NCI-H1694 treated with DMSO at 0.1 percent for 48 hours (cell line): Measurements from ENCODE around the gene YBX2.

Experiments
- DNase-seq: peaks from one replicate; lab custom pipeline; 2025; lab: John Stamatoyannopoulos, UW

Gene YBX2

DNA sequence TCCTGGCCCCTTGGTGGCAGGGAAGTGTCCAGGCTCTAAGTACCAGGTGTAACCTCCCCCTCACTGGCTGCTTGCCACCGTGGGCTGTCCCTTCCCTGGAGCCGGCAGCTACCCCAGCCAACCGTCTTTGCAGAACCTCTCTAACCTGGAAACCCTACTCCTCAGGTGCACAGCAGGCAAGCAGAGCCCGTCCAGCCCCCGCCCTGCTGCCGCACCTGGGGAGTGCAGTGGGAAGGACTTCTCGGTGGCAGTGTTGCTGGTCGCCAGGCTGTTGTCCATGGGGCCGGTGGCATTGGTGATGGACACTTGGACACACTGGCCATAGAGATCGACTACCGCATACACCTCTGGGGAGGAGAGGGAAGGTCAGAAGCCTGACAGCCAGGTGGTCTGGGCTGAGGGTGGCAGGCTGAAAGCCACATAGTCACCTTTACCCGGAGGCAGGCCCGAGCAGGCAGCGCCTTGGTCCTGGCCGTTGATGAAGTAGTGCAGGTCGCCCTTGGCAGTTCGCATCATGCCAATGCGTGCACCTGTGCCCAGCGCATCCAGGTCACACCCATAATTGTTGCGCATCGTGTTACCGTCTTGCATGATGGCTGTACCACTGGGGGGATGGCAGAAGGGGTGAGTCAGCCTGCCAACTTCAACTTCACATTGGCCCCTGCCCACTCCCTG is 28.2 kb upstream of the YBX2 start:
- no peak for DNase-seq

DNA sequence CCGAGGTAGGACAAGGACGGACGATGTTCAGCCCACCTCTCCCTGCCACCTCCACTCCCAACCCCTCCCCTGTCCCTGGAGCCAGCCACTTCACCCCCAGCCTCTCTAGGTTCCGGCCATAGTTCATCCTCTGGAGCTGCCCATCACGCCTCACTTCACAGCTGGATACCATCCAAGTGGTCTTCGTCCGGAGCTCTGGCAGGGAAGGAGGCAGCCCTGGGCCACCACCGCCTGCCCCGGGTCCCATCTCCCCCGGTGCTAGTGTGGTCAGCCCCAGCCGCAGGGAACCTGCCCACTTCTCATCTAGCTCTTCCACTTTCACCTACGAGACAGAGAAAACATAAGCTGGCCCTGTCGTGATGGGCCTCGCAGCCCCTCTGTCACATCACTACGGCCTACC is 27.0 kb upstream of the YBX2 start:
- no peak for DNase-seq

DNA sequence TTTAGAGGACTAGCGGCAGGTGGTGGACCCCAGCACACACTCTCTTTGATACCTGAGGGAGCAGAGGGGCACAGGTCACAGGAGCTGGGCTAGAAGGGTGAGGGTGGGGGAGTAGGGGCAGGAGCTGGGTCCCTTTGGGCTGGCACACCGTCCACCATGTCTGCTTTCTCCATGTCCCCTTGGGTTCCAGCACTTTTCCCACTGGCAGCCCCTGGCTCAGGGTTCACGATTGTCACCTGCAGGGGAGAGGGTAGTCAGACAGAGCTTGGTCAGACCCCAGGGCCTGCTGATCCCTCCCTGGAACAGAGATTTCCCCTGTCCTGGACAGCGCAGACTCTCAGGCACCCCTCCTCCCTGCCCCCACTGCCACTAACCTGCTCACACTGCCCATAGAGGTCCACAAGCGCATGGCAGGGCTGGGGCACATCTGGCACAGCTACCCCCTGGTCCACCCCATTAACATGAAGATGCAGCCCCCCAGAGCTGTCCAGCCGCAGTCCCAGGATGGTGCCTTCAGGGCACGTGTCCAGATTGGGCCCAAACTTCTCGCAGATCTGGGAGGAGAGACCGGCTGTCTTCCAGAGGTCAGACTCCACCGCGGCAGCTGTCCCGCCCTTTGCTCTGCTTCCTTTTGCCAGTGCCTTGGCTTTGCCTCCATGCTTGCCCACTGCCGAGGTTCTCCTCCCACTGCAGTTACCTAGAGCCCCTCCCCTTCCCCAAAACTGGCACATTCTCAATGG is 23.9 kb upstream of the YBX2 start:
- no peak for DNase-seq

DNA sequence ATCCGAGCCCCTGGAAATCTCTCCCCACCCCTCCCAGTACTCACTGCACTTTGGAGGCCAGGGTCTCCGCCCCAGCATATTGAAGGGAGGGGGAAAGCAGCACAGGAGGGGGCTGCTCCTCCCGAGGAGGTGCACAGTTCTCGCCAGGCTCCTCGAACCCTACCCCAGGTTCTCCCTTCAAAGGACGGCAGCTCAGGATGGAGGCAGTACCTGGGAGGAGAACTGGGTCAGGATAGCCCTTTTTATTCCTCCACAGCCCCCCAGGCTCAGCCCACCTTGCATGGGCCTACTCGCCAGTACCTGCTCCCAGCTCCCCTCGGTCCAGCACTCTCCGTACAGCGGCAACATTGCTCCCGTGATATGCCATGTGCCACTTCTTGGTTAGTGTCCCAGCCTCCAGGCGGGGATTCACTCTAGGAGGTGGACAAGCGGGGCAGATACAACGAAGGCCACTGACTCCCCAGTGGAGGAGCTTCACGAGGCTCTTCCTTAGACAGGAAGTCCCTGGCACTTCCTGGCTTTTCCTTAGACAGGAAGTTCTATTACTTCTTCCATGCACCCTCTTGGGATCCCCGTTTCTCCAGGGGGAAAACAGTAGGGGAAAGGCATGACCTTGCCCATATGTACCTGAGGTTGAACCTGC is 22.8 kb upstream of the YBX2 start:
- DNase-seq = no peak

DNA sequence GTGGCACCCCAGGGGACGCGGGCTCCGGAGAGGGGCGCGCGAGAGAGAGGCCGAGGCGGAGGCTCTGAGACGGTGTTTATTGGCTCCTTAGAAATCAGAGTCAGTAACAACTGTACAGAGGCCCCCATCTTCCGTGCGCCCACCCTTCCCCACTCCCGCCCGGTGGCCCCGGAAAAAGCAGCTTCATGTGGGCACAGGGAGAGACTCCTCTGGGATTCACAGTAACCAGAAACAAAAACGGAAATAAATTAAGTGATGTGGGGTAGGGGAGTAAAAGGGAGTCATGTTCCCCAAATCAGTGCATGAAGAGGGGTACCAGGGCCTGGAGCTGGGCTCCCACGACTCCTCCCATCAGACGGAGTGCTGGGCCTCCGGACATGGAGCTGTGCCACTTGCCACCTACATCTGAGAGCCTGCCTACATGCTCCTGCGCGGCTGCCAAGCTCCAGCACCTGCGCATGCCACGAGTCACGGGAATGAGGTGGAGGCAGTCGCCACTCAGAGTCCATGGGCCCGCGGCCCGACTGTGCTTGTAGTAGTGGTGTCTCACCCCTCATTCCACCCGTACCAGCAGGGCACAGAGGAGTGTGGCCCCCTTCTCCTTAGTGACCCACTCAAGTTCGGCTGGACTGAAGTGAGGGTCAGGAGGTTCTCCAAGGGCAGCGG is 21.3 kb upstream of the YBX2 start:
- no peak for DNase-seq

DNA sequence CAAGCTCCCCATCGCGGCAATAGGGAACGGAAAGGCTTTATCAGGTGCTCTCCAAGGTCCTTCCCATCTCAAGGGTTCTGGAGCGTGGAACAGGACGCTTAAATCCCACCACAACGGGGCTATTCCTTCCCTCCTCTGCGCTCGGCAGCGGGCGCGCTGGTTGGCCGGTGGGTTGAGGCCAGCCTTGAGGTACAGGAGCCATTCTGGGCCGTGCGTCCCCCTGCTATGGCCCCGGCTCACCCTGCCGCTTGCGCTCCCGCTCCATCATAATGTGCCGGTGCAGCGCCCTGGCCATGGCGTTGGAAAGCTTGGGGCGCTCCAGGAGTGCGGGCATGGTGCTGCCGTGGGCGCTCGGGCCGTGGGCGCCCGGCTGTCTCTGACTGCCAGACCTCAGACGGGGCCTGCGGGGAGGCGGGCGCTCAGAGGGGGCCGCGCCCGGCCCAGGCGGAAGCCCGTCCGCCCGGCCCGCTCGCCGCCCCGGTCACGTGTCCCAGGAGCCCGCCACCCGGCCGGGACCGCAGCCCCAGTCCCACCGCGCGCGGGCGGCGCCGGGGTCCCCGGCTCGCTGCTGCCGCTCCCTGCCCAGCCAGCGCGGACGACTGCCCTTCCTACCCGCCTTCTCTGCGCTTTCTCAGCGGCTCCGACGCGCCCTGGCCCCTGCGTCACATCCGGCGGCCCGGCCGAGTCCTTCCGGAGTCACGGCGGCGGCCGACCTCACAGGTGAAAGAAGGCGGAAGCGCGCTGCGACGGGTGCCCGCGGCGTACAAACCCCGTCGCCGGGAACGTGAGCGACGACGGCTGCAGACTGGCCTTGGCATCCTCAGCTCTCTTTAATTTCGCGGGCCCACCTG is 20.5 kb upstream of the YBX2 start, which contains the start of gene GPS2:
TSS of gene GPS2 (minus strand) at position 642 of the 851 bp plus-strand sequence. CDS start at position 334, 308 bp downstream.
- peak; percentile 28 for DNase-seq

DNA sequence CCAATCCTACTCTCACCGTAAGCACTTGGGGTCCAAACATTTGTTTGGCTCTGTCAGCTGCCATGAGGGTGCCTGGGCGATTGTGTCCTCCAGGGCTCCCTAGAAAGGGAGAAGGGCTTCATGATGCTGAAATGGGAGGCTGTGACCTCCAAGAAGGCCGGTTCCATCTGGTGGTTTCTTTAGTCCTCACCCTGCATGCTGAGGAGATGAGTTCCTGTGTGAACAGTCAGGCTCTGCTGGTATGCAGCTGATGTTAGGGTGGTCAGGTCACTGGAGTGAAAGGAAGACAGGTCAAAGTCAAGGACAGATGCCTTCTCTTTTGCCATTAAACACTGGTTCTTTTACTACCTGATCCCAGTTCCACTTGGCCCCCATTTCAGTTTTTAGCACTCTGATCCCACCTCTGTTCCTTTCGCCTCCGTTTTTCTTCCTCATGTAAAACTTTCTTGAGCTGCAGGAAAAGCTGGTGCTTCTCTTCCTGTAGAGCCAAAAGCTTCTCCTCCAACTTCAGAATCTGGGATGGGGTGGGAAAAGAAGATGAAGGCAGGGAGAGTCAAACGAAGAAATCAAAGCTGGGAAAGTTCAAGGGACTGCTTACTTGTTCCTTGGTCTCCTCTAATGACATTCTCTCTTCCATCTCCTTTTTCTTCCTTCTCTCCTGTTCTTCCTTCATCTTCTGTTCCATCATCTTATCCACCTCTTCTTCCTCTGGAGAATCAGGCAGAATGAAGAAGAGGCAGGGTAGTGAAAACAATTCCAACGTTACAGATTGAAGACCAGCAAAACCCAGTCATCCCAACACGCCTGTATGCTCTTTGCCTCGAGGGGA is 19.7 kb upstream of the YBX2 start:
- DNase-seq = no peak

DNA sequence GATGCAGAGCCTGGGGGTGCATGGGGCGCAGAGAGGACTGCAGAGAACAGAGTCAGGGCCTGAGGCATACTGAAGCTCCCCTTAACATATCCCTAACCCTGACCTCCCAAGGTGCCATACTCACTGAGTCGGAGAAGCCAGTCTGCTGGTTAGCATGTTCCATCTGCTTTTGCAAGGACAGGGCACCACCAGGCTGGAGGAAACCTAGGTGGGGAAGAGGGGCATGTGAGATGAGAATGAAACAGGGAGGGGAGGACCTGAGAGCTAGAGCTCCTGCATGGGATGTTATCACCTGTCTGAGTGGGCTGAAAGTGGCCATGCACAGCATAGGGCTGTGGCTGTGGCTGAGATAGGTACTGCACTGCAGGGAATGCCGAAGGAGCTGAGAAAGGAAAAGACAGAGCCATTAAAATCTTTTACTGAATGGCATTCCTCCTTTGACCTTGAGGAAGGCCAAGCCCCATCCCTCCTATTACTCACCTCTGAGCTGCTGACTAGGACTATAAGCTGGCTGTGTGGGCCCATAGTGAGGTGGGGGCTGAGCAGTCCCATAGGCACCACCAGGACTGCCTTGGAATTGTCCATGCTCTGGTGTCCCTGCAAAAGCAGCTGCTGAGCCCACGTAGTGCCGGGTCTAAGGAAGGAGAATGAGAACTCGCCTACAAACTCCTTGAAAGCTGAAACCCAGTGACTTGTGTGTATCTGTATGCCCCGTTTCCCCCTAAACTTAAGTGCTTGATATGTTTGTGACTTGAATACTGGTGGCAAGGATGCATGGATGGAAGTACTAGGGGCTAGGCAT is 18.9 kb upstream of the YBX2 start:
- no peak for DNase-seq

DNA sequence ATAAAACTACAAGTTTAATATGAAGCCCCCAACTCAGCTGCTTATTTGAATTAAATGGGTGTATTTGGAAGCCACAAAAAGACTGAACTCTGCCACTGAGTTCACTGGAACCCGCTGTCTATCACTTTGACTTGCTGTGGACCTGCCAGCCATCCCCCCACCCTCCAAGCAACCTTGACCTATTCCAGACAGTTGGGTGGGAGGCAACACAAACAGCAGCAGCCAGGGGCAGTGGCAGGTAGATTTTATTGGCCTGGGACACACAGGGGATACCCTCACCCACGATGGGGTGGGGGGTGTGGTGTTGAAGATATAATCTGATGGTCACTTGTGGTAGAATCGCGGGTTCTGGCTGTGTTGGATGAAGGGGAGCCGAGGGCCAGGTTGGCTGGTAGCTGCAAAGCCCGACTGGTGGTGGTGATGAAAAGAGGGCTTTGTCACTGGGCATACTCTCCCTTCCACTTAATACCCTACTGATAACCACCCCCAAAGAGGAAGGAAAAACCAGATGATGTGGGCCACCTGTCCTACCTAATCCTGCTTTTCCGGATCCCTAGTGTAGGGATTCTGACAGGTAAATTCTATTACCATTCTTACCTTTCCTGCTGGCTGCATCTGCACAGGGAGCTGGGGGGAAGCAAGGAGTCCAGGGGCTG is 18.1 kb upstream of the YBX2 start:
- no peak for DNase-seq

DNA sequence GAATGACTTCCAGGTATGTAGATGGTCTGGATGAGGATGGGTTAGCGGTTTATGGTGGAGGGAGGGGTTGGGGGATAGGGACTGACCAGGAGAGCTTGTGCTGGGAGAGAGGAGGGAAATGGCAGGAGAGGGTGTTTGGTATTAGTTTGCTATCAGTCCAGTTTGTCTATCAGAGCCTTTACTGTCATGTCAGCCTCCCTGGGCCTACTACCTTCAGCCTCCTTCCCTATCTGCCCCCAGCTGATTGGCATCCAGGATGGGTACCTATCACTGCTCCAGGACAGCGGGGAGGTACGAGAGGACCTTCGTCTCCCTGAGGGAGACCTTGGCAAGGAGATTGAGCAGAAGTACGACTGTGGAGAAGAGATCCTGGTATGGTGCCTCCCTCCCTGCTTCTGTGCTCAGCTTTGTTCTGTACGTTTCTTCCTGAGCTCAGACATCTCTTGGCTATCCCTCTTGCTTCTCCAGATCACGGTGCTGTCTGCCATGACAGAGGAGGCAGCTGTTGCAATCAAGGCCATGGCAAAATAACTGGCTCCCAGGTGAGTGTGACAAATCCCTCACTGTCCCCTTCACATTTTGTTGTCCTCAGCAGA is 16.8 kb upstream of the YBX2 start:
- no peak for DNase-seq

DNA sequence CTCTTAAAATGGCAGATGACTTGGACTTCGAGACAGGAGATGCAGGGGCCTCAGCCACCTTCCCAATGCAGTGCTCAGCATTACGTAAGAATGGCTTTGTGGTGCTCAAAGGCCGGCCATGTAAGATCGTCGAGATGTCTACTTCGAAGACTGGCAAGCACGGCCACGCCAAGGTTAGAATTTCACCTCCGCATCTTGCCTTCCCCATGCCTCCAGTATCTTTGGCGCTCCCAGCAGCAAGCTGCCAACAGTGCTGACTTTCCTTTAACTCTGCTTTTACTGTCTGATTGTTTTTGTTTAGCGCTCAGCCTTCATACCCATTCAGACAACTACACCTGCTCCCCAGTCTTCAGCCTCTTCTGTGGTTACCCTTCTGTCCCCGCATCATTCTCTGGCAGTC is 15.2 kb upstream of the YBX2 start:
- no peak for DNase-seq

DNA sequence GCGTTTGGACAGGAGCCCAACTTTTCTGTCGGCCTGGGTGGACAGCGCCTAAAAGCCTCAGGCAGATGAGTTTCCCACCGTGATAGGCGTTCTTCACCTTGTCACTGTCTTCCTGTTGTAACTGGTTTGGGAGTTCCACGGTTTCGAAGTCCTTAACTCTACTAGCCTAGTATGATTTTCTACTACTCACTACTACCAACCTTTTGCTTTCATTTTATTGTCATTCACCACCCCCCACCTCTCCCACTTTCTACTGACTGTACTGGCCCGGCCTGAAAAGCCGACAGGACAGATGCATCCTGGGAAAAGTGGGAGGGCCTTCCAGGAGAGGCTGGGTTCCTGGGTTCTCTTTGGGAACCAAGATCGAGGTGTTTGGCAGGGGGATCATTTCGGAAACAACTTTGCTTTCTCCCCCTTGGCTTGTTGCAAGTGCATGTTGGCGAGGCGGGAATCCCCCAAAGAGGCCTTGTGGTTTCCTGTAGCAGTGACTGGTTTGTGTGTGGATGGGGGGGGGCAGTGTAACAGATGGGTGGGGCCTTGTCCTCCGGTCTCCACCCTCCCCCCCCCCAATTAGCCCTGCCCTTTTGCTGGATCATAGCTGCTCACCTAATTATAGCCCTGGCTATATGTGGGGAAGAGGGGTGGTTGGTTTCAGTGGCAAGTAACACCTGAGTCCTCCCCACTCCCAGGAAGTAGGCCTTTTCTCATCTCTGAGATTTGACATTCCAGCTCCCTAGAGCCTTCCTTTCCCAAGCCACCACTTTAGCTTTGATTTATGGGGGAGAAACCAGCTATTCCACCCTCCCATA is 14.4 kb upstream of the YBX2 start:
- DNase-seq = peak; percentile 62

DNA sequence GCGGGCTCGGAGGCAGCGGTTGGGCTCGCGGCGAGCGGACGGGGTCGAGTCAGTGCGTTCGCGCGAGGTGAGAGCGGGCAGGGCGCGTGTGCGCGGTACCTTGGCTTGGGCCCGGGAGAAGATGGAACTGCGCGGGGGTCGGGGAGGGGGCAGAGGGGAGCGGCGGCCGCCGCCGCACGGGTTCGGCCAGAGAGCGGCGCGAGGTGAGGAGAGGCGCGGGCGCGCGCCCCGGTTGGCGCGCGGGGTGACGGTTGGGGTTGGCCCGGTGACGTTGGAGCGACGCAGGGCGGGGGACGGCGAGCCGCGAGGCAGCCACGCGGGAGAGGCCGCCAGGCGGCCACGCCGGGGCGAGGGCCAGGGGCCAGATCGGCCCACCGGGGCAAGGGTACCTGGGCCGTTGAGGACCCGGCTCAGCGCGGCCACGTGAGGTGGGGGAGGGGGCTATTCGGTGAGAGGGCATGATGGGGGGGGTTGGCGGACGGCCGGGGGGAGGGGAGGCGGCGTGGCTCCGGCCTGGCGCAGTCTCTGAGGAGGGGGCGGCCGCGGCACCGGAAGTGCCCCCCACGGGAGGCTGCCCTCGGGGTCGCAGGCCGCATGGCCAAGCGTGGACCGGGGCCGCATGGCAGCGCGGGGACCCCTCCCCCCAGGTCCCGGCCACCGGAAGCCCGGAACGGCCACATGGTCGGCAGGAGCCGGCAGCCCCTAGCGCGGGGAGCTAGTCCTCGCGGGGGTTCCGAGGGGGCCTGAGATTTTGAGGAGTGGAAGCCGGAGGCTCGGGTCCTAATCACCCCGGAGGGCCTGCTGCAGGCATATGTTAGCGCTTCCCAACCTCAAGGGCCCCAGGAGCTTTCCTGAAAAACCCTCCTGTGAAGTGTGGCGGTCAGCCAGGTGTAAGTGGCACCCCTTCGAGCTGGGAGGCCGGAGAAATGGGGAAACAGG is 13.5 kb upstream of the YBX2 start:
- DNase-seq = no peak

DNA sequence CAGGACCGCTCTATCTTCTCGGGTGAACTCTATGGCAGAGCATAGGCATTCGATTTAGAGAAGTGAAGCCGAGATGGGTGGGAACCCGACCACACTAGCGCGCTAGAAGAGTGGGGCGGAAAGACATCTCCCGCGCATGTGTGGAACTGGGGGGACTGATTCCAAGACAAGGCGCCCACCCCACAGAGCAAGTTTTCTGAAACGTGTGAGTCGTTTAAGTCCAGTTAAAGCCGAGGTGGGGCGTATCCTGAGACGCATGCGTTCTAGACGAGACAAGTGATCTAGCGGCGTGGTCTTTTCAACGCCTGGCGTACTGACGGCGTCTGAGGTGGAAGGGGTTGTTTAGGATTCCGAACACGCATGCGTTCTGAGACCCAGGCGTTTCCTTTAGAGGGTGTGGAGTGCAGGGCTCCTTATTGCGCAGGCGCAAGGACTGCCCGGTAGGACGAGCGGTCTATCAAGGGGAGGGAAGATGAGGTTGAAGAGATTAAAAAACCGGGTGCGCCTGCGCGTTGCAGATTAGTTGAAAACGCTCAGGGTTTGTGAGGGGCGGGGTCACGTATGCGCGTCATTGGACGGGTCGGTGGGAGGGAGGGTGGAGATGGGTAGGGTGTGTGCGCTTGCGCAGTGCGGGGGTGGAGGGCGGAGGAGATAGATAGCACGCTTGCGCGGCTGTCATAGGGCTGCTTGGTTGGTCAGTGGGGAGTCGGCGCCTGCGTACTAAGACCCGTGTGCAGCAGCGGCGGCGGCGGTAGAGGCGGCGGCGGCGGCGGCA is 12.7 kb upstream of the YBX2 start, which contains the start of gene EIF5A:
TSS of gene EIF5A (plus strand) at position 718 of the 775 bp plus-strand sequence. CDS start 2,008 bp downstream, outside the sequence.
- peak; percentile 99 for DNase-seq

DNA sequence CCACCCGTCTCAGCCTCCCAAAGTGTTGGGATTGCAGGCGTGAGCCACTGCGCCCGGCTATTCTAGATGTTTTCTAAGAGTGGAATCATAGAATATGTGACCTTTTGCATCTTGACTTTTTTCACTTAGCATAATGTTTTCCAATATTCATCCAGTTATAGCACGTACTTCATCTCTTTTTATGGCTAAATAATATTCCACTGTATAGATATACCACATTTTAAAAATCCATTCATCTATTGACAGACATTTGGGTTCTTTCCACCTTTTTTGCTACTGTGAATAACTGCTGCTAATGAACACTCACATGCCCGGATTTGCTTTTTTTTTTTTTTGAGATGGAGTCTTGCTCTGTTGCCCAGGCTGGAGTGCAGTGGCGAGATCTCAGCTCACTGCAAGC is 9.7 kb upstream of the YBX2 start:
- no peak for DNase-seq
